DOHH2 (cell line): ENCODE data around the gene ADGRF3.

Experiments used
- H3F3A ChIP-seq: fragments of 200-600 bp; sonication (generic), shearing (Covaris generic); 2 replicates; pipeline ENCODE4 v1.6.0; 2016; ENCODE audit warnings: antibody characterized with exemption, mild to moderate bottlenecking; ENCODE audit not compliant: control insufficient read depth, insufficient read depth
- H3K27ac ChIP-seq: fragments of 200-600 bp; sonication (generic); 2 replicates; pipeline ENCODE4 v1.5.1; 2014; ENCODE audit warnings: low read depth, mild to moderate bottlenecking, low read length, moderate library complexity
- H3K27me3 ChIP-seq: fragments of 200-600 bp; sonication (generic); 2 replicates; pipeline ENCODE4 v1.6.1; 2014; ENCODE audit warnings: mild to moderate bottlenecking, low read length, mixed read lengths; ENCODE audit not compliant: control insufficient read depth
- H3K36me3 ChIP-seq: fragments of 200-600 bp; sonication (generic); 2 replicates; pipeline ENCODE4 v1.6.1; 2014; ENCODE audit warnings: mild to moderate bottlenecking, low read length, moderate library complexity, mixed read lengths; ENCODE audit not compliant: control insufficient read depth
- H3K4me1 ChIP-seq: fragments of 200-600 bp; sonication (generic); 2 replicates; pipeline ENCODE4 v1.6.1; 2014; ENCODE audit warnings: mild to moderate bottlenecking, low read length, mixed read lengths; ENCODE audit not compliant: control insufficient read depth
- H3K4me2 ChIP-seq: fragments of 200-600 bp; sonication (generic); 2 replicates; pipeline ENCODE4 v1.6.0; 2014; ENCODE audit warnings: mild to moderate bottlenecking, low read length, moderate library complexity
- H3K4me3 ChIP-seq: fragments of 200-600 bp; sonication (generic); 2 replicates; pipeline ENCODE4 v1.5.1; 2014; ENCODE audit warnings: mild to moderate bottlenecking, low read length, mixed read lengths
- H3K79me2 ChIP-seq: fragments of 200-600 bp; sonication (generic); 2 replicates; pipeline ENCODE4 v1.6.1; 2014; ENCODE audit warnings: mild to moderate bottlenecking, low read length, mixed read lengths; ENCODE audit not compliant: control insufficient read depth
- H3K9me2 ChIP-seq: fragments of 200-600 bp; sonication (generic); replicated peaks from 2 replicates; pipeline ENCODE4 v1.6.1; 2014; ENCODE audit warnings: mild to moderate bottlenecking, low read length, mixed read lengths; ENCODE audit not compliant: control insufficient read depth
- H3K9me3 ChIP-seq: fragments of 200-600 bp; sonication (generic); 2 replicates; pipeline ENCODE4 v1.6.1; 2014; ENCODE audit warnings: antibody characterized with exemption, low read length, mixed read lengths; ENCODE audit not compliant: control insufficient read depth, insufficient read depth
- H4K20me1 ChIP-seq: fragments of 200-600 bp; sonication (generic); 2 replicates; pipeline ENCODE4 v1.6.0; 2014; ENCODE audit warnings: low read depth, mild to moderate bottlenecking, antibody characterized with exemption, low read length, moderate library complexity; ENCODE audit not compliant: control insufficient read depth, insufficient read depth
- EZH2phosphoT487 ChIP-seq: fragments of 200-600 bp; sonication (generic); IDR thresholded peaks from 2 replicates; pipeline ENCODE4 v1.6.1; 2017; ENCODE audit warnings: borderline replicate concordance, mild to moderate bottlenecking, antibody characterized with exemption, low read length, moderate library complexity, mixed read lengths
- TF ChIP-seq, protein P1 (sequence below): fragments of 200-600 bp; sonication (generic); IDR thresholded peaks from one replicate; pipeline ENCODE4 v1.5.1; 2014; ENCODE audit warnings: antibody characterized with exemption, mild to moderate bottlenecking, low read depth, low read length; ENCODE audit not compliant: poor library complexity, severe bottlenecking

The ADGRF3 gene

DNA sequence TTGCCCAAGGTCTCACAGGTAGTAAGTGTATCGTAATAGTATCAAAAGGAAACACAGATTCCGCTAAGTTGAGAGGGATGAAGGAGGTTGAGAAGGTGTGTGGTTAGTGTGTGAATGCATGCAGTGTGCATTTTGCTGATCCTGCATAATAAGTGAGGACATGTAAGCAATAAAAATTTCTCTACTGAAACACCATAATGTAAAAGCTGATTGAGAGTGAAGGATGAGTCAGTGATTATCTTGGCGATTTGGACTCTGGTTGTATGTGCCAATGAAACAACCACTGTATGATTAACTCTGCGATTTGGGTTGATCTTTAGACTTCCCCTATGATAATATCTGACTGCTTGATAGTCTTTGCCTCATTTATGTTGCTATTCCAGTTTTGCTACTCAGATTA is 16.7 kb upstream of the ADGRF3 start:
- no peaks in the 10 kb centered on the region for H3K4me1 ChIP-seq
- TF ChIP-seq, protein P1, sequence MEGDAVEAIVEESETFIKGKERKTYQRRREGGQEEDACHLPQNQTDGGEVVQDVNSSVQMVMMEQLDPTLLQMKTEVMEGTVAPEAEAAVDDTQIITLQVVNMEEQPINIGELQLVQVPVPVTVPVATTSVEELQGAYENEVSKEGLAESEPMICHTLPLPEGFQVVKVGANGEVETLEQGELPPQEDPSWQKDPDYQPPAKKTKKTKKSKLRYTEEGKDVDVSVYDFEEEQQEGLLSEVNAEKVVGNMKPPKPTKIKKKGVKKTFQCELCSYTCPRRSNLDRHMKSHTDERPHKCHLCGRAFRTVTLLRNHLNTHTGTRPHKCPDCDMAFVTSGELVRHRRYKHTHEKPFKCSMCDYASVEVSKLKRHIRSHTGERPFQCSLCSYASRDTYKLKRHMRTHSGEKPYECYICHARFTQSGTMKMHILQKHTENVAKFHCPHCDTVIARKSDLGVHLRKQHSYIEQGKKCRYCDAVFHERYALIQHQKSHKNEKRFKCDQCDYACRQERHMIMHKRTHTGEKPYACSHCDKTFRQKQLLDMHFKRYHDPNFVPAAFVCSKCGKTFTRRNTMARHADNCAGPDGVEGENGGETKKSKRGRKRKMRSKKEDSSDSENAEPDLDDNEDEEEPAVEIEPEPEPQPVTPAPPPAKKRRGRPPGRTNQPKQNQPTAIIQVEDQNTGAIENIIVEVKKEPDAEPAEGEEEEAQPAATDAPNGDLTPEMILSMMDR: no peak
- no peak for TF ChIP-seq EZH2phosphoT487
- H3K9me2 ChIP-seq: no peaks in the 10 kb centered on the region
- H3K4me3 ChIP-seq: no peak overlapping the region
- H3K9me3 ChIP-seq: no peaks in the 10 kb centered on the region
- no peaks in the 10 kb centered on the region; the same call in 1 of the 2 replicates for H3F3A ChIP-seq
- peaks cover 66% of the 10 kb centered on the region for H3K79me2 ChIP-seq
- H3K27ac ChIP-seq: no peak overlapping the region
- H3K4me2 ChIP-seq: no peak overlapping the region
- peaks cover 21% of the 10 kb centered on the region; the same call in 1 of the 2 replicates for H4K20me1 ChIP-seq
- peaks cover 66% of the 10 kb centered on the region for H3K36me3 ChIP-seq
- no peaks in the 10 kb centered on the region for H3K27me3 ChIP-seq

DNA sequence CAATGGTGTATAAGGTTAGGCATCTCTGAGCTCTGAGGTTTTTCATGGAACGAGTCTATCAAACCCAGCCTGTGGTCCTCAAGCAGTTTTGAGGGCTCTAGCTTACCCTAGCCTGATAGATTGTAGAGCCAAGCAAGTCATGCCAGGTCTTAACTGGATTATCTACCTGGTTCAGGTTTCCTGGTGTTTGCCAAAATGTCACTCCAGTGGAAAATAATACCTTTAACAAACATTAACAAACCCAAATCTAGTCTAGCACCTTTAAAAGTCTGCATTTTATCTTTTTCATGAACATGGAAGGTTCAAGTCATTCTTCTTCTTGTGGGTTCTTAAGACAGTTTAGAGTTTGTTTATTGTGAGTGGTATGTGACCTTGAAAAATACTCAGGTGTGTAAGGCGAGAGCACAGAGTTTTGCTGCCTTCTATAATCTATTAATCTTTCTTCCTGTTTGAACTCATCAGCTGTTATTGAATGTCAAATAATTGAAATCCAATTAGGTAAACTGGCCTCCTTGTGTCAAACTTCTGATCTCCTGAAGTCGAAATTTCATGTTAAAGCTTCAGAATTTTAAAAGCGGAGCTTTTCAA is 13.4 kb upstream of the ADGRF3 start:
- Histone ChIP-seq H3K9me2 (no peaks in the 10 kb centered on the region), H3K4me3 (no peak overlapping the region), H3K27me3 (no peaks in the 10 kb centered on the region), H3K4me2 (no peak overlapping the region), H3K79me2 (peaks cover 93% of the 10 kb centered on the region), H3F3A (no peaks in the 10 kb centered on the region; the same call in 1 of the 2 replicates), H3K4me1 (no peaks in the 10 kb centered on the region), H4K20me1 (peaks cover 33% of the 10 kb centered on the region), H3K36me3 (peaks cover 51% of the 10 kb centered on the region), H3K9me3 (no peaks in the 10 kb centered on the region), H3K27ac (no peak overlapping the region)
- TF ChIP-seq EZH2phosphoT487: no peak
- TF ChIP-seq, protein P1: no peak

DNA sequence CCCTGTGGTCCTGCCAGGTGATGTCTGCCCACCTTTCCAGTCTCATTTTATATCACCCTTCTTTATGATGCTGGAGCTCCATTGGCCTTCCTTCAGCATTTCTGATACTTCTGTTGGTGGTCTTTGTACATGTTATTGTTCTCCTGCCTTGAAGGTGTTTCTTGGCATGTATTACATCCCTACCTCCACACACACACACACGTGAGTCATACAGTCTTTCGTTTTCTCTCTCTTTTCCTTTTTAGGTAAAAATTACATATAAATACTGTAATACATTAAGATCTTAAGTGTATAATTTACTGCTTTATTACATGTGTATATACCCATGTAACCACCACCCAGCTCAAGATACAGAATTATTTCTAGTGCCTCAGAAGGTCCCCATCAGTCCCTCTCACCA is 10.2 kb upstream of the ADGRF3 start:
- TF ChIP-seq, protein P1: no peak
- TF ChIP-seq EZH2phosphoT487: no peak
- no peak overlapping the region for H3K4me2 ChIP-seq
- no peak overlapping the region for H3K27ac ChIP-seq
- H3K27me3 ChIP-seq: no peaks in the 10 kb centered on the region
- H3K4me1 ChIP-seq: no peaks in the 10 kb centered on the region
- peaks cover 45% of the 10 kb centered on the region for H4K20me1 ChIP-seq
- H3K36me3 ChIP-seq: peaks cover 57% of the 10 kb centered on the region
- no peaks in the 10 kb centered on the region; the same call in 1 of the 2 replicates for H3F3A ChIP-seq
- no peaks in the 10 kb centered on the region for H3K9me2 ChIP-seq
- H3K9me3 ChIP-seq: no peaks in the 10 kb centered on the region
- peaks cover 100% of the 10 kb centered on the region for H3K79me2 ChIP-seq
- no peak overlapping the region for H3K4me3 ChIP-seq
